K562 (cell line): ENCODE results near the gene TAPBPL. TPM values are rescaled to one million over a fixed set of nuclear protein-coding genes. Genes with fewer than 3 reads are reported as not detected.

Source experiments
- ARID2 ChIP-seq: fragments of 450-650 bp; IDR thresholded peaks from 2 replicates; pipeline ENCODE4 v1.6.1; 2017; ENCODE audit warnings: antibody characterized with exemption, mild to moderate bottlenecking
- BCLAF1 ChIP-seq, 2 experiments: fragments of 450-650 bp in 1 of 2; IDR thresholded peaks; 2 replicates each; pipeline ENCODE4 v1.6.1; 2011 to 2017; ENCODE audit warnings: low read depth in 2 of 2, antibody characterized with exemption in 1 of 2, borderline replicate concordance in 1 of 2, low read length in 1 of 2, mild to moderate bottlenecking in 1 of 2, mixed read lengths in 1 of 2; ENCODE audit not compliant: control insufficient read depth in 1 of 2
- DACH1 ChIP-seq: fragments of 450-650 bp; IDR thresholded peaks from 2 replicates; pipeline ENCODE4 v1.6.1; 2018; ENCODE audit not compliant: partially characterized antibody
- E2F5 ChIP-seq: sonication (generic); formaldehyde crosslinking; IDR thresholded peaks from 2 replicates; pipeline ENCODE4 v1.8.0; 2022; ENCODE audit warnings: mild to moderate bottlenecking, missing genetic modification reagents
- ETV1 ChIP-seq: fragments of 450-650 bp; conservative IDR thresholded peaks from 2 replicates; pipeline ENCODE4 v1.6.1; 2016; ENCODE audit warnings: missing genetic modification characterization, control low read depth, low read depth, missing compliant biosample characterization
- GTF2A2 ChIP-seq: IDR thresholded peaks from 2 replicates; pipeline ENCODE4 v1.6.1; 2016; ENCODE audit warnings: mild to moderate bottlenecking, missing genetic modification characterization, missing compliant biosample characterization
- GTF2E2 ChIP-seq: fragments of 200-800 bp; sonication (Bioruptor generic); IDR thresholded peaks from 2 replicates; pipeline ENCODE4 v1.6.1; 2016; ENCODE audit warnings: missing genetic modification characterization, missing compliant biosample characterization
- JUNB ChIP-seq: fragments of 450-650 bp; formaldehyde crosslinking; conservative IDR thresholded peaks from 2 replicates; pipeline ENCODE4 v1.4.0; 2020; ENCODE audit warnings: mild to moderate bottlenecking
- KAT2B ChIP-seq: IDR thresholded peaks from one replicate; pipeline ENCODE4 v1.6.1; 2012; ENCODE audit warnings: low read depth, mild to moderate bottlenecking, control low read depth, inconsistent platforms, low read length, moderate library complexity
- MLX ChIP-seq, 2 experiments: fragments of 450-650 bp in 1 of 2; sonication (generic) in 1 of 2; formaldehyde crosslinking; conservative IDR thresholded peaks; 2 replicates each; pipeline versions ENCODE4 v1.4.0 to v1.8.1; 2020 to 2022; ENCODE audit warnings: mild to moderate bottlenecking in 1 of 2, missing genetic modification reagents in 1 of 2
- RBM14 ChIP-seq: fragments of 200-400 bp; formaldehyde crosslinking; IDR thresholded peaks from 2 replicates; pipeline ENCODE4 v1.6.1; 2018; ENCODE audit warnings: low read depth, mild to moderate bottlenecking, low read length, moderate library complexity, borderline replicate concordance; ENCODE audit not compliant: insufficient read depth
- TBP ChIP-seq: optimal IDR thresholded peaks from 2 replicates; pipeline ENCODE3; 2011; ENCODE audit warnings: low read depth, low read length, improper control_type of control experiment
- THAP7 ChIP-seq: fragments of 250-450 bp; sonication (Bioruptor Pico); IDR thresholded peaks from 2 replicates; pipeline ENCODE4 v1.5.0; 2021
- WHSC1 ChIP-seq: IDR thresholded peaks from one replicate; pipeline ENCODE4 v1.6.1; 2012; ENCODE audit warnings: low read length, control low read depth, inconsistent platforms
- ZBTB43 ChIP-seq: sonication (generic); formaldehyde crosslinking; IDR thresholded peaks from 2 replicates; pipeline ENCODE4 v1.8.0; 2023; ENCODE audit warnings: mild to moderate bottlenecking, missing genetic modification reagents
- polyA plus RNA-seq, 8 experiments: library from polyadenylated mRNA; depleted of rRNA in 4 of 8; stranded (reverse) in 5 of 8; unstranded in 3 of 8; fragments of >200 nt; fragmentation: Nextera tagmentation in 2 of 8; fragmentation: Illumina TruSeq in 1 of 8; extraction: Ambion mirVana in 2 of 8; extraction: Trizol in 1 of 8; gene quantifications; 2 replicates each; pipeline versions ENCODE4 v1.2.1 to v1.2.3, GENCODE V29; 2011 to 2014; ENCODE audit warnings: inconsistent platforms in 1 of 8, missing spikeins in 1 of 8
- total RNA-seq, 7 experiments: library from RNA; depleted of rRNA in 6 of 7; stranded (reverse); fragments of >200 nt in 6 of 7; fragmentation: Illumina TruSeq in 2 of 7; extraction: Trizol in 2 of 7; gene quantifications; 2 replicates each; pipeline versions ENCODE4 v1.2.1 to v1.2.3, GENCODE V29; 2011 to 2021; ENCODE audit warnings: low replicate concordance in 1 of 7

TAPBPL gene
- total and polyA plus RNA-seq, 9 of the 15 experiments (the other 6 are each of a cell fraction or from before 2014, with no cell fraction given): 0.29 to 1.6 (median 0.45) TPM

GRCh38 chr12:6493497-6494257, 41.8 kb downstream of the TAPBPL start, which contains the start of gene NCAPD2 (continued):
- no peak for TF ChIP-seq KAT2B
- TF ChIP-seq MLX (CRISPR knock-in tag; conservative IDR thresholded peaks at IDR 0.05): no peak
- TF ChIP-seq TBP: peak; percentile 66
- no peak for TF ChIP-seq GTF2A2 (tag)
- no peak for TF ChIP-seq E2F5 (CRISPR knock-in tag)
- TF ChIP-seq GTF2E2 (tag): no peak
- TF ChIP-seq JUNB (CRISPR knock-in tag): no peak
- no peak for TF ChIP-seq ZBTB43 (CRISPR knock-in tag)
- TF ChIP-seq THAP7 (CRISPR knock-in tag): no peak
- no peak for TF ChIP-seq BCLAF1 (IDR thresholded peaks at IDR 0.05; ENCODE audit: borderline replicate concordance in 1 of 2, control insufficient read depth in 1 of 2, low read depth in 2 of 2, low read length in 1 of 2)
- no peak for TF ChIP-seq RBM14
- peak; percentile 75; the same call in 1 of the 2 replicates for TF ChIP-seq ETV1 (tag)
- no peak for TF ChIP-seq DACH1
- no peak for TF ChIP-seq WHSC1
- TF ChIP-seq ARID2: no peak
- TF ChIP-seq, all 486 proteins: peak for 88
